ENCODE data around the gene TMEM214. TPM values are rescaled to one million over a fixed set of nuclear protein-coding genes. Genes with fewer than 3 reads are reported as not detected.

The TMEM214 gene, protein sequence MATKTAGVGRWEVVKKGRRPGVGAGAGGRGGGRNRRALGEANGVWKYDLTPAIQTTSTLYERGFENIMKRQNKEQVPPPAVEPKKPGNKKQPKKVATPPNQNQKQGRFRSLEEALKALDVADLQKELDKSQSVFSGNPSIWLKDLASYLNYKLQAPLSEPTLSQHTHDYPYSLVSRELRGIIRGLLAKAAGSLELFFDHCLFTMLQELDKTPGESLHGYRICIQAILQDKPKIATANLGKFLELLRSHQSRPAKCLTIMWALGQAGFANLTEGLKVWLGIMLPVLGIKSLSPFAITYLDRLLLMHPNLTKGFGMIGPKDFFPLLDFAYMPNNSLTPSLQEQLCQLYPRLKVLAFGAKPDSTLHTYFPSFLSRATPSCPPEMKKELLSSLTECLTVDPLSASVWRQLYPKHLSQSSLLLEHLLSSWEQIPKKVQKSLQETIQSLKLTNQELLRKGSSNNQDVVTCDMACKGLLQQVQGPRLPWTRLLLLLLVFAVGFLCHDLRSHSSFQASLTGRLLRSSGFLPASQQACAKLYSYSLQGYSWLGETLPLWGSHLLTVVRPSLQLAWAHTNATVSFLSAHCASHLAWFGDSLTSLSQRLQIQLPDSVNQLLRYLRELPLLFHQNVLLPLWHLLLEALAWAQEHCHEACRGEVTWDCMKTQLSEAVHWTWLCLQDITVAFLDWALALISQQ
- 56.4 to 74.7 TPM (median 70.4 TPM) in 5 replicates for total RNA-seq (2022; extraction: Qiagen RNA extraction; ENCODE audit: low read depth)

DNA sequence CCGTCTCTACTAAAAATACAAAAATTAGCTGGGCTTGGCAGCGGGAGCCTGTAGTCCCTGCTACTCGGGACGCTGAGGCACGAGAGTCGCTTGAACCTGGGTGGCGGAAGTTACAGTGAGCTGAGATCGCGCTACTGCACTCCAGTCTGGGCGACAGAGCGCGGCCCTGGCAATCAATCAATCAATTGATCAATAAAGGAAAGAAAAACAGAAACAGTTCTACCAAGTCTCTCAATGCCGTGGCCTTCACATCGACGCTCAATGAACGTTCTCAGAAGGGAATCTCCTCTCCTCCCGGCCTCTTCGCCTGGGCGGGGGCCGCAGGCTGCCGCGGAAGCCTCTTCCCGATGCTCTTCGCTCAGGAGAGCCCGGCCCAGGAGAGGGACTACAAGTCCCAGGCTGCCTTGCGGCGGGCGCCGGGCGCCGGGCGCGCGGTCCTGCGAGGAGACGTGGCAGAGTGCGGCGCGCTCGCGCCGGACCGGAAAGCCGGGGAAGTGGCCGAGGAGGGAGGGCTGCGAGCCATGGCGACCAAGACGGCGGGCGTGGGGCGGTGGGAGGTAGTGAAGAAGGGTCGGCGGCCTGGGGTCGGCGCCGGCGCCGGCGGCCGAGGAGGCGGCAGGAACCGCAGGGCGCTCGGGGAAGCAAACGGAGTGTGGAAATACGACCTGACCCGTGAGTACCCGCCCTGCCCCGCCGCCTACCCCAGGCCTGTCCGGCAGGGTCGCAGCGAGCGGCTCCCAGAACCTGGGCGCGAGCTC, at the start of gene TMEM214:
TMEM214 (plus strand) TSS at position 471 of the 758 bp plus-strand sequence; CDS start at position 522, 51 bp downstream.

GRCh38 chr2:27050996-27051901, 18.5 kb downstream of the TMEM214 start, which contains the start of gene AGBL5:
TSS of gene AGBL5 (plus strand) at chr2:27051668. CDS start at chr2:27052959, 1,291 bp downstream.

DNA sequence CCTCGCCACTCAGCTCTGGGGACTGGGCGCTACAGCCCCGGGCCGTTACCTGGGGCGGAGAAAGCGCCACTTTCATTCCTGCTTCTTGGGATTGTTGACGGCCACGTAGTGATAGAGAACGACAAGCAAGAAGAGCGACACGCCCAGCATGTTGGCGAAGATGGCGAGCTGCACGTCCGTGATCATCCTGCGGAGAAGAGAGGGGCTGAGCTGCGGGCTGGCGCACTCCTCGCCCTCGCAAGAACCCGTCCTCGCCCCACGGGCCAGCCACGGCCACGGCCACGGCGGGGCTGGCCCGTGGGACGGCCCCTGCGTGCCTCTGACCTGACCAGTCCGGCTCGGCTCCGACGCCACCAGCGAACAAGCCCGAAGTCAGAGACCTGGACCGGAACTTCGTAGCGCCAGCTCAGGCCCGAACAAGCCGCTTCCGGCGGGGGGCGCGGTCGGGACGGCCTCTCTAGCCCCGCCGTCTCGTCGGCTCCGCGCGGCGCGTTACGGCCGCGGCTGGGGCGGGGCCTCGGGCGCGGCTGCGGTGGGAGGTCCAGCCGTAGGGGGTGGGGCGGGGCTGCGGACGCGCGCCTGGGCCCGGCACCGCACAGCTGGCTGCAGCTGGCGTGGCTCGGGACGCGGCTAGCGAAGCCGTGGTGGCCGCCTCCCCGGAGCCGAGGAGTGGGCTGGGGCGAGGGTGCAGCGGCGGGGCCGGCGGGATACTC, 38.7 kb downstream of the TMEM214 start, which contains the start of gene OST4:
OST4 (minus strand) TSS at position 378 of the 713 bp plus-strand sequence.

GRCh38 chr2:27078267-27079194, 45.8 kb downstream of the TMEM214 start, which contains the start of gene EMILIN1:
TSS of gene EMILIN1 (plus strand) at chr2:27078615. CDS start at chr2:27079066, 451 bp downstream.

DNA sequence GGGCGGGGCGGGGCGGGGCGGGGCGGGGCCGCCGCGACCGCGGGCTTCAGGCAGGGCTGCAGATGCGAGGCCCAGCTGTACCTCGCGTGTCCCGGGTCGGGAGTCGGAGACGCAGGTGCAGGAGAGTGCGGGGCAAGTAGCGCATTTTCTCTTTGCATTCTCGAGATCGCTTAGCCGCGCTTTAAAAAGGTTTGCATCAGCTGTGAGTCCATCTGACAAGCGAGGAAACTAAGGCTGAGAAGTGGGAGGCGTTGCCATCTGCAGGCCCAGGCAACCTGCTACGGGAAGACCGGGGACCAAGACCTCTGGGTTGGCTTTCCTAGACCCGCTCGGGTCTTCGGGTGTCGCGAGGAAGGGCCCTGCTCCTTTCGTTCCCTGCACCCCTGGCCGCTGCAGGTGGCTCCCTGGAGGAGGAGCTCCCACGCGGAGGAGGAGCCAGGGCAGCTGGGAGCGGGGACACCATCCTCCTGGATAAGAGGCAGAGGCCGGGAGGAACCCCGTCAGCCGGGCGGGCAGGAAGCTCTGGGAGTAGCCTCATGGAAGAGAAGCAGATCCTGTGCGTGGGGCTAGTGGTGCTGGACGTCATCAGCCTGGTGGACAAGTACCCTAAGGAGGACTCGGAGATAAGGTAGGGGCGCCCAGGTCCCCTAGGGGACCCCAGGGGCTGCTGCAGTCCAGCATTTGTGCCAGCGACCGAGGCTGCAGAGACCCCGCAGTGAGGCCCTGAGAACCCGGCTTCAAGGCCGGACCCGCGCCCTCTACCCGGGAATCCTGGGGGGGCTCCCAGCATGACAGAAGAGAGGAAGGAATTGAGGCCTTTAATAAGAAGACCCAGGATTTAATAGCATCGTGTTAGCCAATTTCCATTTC, 54.2 kb downstream of the TMEM214 start, which contains the start of gene KHK:
KHK (plus strand) TSS at position 49 of the 870 bp plus-strand sequence; CDS start at position 537, 488 bp downstream.

Other genes starting within 250 kb of the TMEM214 start
- gene CENPA, start 246.9 kb upstream of the TMEM214 start, total RNA-seq (2022; extraction: Qiagen RNA extraction; ENCODE audit: low read depth): 44.0 to 61.8 TPM (median 54.6 TPM) in 5 replicates
- gene DPYSL5, start 184.8 kb upstream of the TMEM214 start, total RNA-seq (2022; extraction: Qiagen RNA extraction; ENCODE audit: low read depth): 3.5 to 6.4 TPM (median 4.5 TPM) in 5 replicates
- 12.2 to 14.1 TPM (median 12.4 TPM) in 5 replicates for gene MAPRE3, start 62.3 kb upstream of the TMEM214 start, total RNA-seq (2022; extraction: Qiagen RNA extraction; ENCODE audit: low read depth)
- gene AGBL5, start 18.7 kb downstream of the TMEM214 start, total RNA-seq (2022; extraction: Qiagen RNA extraction; ENCODE audit: low read depth): 29.8 to 36.7 TPM (median 32.2 TPM) in 5 replicates
- 523 to 646 TPM (median 548 TPM) in 5 replicates for gene OST4, start 38.7 kb downstream of the TMEM214 start, total RNA-seq (2022; extraction: Qiagen RNA extraction; ENCODE audit: low read depth)
- 0.23 to 0.46 TPM (median 0.31 TPM) in 4 of 5 replicates, not detected in the other for gene EMILIN1, start 45.6 kb downstream of the TMEM214 start, total RNA-seq (2022; extraction: Qiagen RNA extraction; ENCODE audit: low read depth)
- 7.3 to 10.5 TPM (median 8.9 TPM) in 5 replicates for gene KHK, start 53.8 kb downstream of the TMEM214 start, total RNA-seq (2022; extraction: Qiagen RNA extraction; ENCODE audit: low read depth)
- gene CGREF1, start 86.2 kb downstream of the TMEM214 start, total RNA-seq (2022; extraction: Qiagen RNA extraction; ENCODE audit: low read depth): 7.0 to 8.3 TPM (median 7.9 TPM) in 5 replicates
- gene ABHD1, start 90.8 kb downstream of the TMEM214 start, total RNA-seq (2022; extraction: Qiagen RNA extraction; ENCODE audit: low read depth): 1.1 to 2.3 TPM (median 1.6 TPM) in 5 replicates
- 46.9 to 72.9 TPM (median 65.1 TPM) in 5 replicates for gene PREB, start 101.7 kb downstream of the TMEM214 start, total RNA-seq (2022; extraction: Qiagen RNA extraction; ENCODE audit: low read depth)
- not detected in 5 replicates for gene PRR30, start 106.4 kb downstream of the TMEM214 start, total RNA-seq (2022; extraction: Qiagen RNA extraction; ENCODE audit: low read depth)
- not detected in 5 replicates for gene TCF23, start 116.0 kb downstream of the TMEM214 start, total RNA-seq (2022; extraction: Qiagen RNA extraction; ENCODE audit: low read depth)
- 209 to 221 TPM (median 218 TPM) in 5 replicates for gene ATRAID, start 179.1 kb downstream of the TMEM214 start, total RNA-seq (2022; extraction: Qiagen RNA extraction; ENCODE audit: low read depth)
- 69.7 to 82.2 TPM (median 72.3 TPM) in 5 replicates for gene SLC5A6, start 179.3 kb downstream of the TMEM214 start, total RNA-seq (2022; extraction: Qiagen RNA extraction; ENCODE audit: low read depth)
- gene CAD, start 184.4 kb downstream of the TMEM214 start, total RNA-seq (2022; extraction: Qiagen RNA extraction; ENCODE audit: low read depth): 55.3 to 75.8 TPM (median 62.5 TPM) in 5 replicates
- gene SLC30A3, start 230.1 kb downstream of the TMEM214 start, total RNA-seq (2022; extraction: Qiagen RNA extraction; ENCODE audit: low read depth): 3.2 to 4.9 TPM (median 3.7 TPM) in 5 replicates
- not detected in 5 replicates for gene DNAJC5G, start 242.5 kb downstream of the TMEM214 start, total RNA-seq (2022; extraction: Qiagen RNA extraction; ENCODE audit: low read depth)
- gene TRIM54, start 249.5 kb downstream of the TMEM214 start, total RNA-seq (2022; extraction: Qiagen RNA extraction; ENCODE audit: low read depth): 0.33 to 0.73 TPM (median 0.46 TPM) in 5 replicates